UCSD-AML1 (cell line): Measurements from ENCODE around the gene SCUBE1.
A peak's percentile ranks its signal among the peaks of the same experiment; 100 is the strongest.

Source experiments
- DNase-seq: peaks from one replicate; lab custom pipeline; 2025; ENCODE audit not compliant: unreplicated experiment; lab: John Stamatoyannopoulos, UW

SCUBE1 gene

DNA sequence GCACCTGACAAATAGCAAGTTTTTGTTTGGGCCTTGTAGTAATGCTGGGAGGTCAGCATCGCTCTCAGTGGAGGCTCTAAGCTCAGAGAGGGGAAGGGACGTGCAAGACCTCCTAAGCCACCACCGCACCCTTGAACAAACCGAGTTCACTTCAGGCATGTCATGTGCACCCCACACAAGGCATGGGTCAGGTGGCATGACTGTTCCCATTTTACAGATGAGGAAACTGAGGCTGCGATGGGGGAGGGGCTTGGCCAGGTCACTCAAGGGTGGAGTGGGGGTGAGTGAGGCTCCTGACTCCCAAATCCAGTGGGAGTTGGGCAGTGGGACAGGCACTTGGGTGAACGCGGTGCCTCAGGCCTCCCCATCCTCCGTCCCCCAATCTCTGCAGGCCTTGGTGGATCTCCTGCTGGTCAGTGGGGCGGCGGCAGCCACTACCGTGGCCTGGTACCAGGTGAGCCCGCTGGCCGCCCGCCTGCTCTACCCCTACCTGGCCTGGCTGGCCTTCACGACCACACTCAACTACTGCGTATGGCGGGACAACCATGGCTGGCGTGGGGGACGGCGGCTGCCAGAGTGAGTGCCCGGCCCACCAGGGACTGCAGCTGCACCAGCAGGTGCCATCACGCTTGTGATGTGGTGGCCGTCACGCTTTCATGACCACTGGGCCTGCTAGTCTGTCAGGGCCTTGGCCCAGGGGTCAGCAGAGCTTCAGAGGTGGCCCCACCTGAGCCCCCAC, 180.6 kb downstream of the SCUBE1 start:
- DNase-seq, result no peak

DNA sequence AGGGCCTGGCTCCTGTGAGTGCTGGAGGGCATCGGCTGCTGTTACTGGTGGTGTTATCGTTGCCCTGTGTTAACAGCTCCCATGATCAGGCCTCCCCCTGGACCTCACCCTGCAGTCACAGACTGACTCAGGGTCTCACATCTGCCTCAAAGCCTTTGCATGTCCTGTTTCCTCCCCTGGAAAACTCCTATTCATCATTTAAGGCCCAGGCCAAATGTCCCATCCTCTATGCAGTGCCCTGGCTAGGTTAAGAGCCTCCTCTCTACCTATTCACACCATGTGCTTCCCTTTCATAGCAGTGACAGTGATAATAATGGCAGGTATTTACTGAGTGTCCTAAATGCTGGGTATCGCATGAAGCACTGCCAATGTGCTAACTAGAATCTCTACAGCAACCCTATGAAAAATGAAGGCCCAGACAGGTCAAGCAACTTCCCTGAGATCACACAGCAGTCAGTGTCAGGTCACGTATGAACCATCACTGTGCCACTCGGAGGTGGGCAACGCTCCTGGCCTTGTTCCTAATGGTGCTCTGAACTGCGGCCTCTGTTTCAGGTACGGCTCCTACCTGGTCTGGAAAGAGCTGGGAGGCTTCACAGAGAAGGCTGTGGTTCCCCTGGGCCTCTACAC, 182.6 kb downstream of the SCUBE1 start:
- no peak for DNase-seq

DNA sequence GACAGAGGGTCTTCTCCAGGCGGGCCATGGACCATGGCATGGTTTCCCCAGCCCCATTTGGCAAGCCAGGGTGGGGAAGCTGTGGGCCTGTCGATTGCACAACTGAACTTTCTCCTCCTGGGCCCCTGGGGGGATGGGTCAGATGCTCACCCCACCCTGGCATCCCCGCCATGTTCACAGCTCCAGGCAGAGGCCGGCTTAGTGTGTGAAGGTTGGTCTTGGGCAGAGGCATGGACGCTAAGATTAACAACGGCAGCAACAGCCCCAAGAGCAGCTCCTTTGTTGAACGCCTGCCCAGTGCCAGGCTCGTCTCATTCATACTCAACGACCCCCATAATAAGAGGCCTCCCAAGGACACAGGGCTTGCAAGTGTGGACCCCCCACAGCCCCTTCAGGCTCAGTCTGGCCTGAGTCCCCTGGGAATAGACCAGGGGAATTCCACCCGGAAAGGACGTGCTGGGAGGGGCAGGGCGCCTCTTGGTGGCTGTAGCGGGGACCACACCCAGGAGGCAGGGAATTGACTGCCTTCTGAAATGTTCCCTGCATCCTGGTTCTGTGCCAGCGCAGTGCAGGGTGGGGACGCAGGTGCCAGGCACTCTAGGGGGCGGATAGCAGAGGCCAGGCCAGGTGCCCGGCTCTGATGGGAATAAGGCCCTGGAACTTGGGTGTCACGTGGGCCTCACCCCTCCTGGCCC, 183.5 kb downstream of the SCUBE1 start:
- DNase-seq, result no peak

DNA sequence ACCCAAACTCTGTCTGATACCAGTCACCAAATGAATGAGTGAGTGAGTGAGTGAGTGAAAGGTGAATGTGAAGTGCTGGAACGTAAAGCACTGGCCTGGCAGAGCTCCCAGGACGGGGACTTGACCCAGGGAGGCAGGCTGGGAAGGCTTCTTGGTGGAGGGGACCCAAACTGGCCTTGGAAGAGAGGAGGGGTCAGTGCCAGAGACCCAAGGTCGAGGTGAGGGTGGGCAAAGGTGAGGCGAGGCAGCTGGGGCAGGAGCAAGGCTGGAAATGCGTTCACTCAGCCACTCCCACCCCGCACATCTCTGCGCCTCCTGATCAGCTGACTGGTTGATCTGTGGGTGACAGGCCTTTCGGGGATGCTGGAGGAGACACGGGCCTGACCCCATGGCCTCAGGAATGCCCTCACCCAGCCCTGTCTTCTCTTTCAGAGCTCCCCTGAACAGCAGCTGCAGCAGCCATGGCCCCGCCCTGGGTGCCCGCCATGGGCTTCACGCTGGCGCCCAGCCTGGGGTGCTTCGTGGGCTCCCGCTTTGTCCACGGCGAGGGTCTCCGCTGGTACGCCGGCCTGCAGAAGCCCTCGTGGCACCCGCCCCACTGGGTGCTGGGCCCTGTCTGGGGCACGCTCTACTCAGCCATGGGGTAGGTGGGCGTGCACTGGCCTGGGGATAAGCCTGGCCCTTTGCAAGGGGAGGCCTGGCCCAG, 184.2 kb downstream of the SCUBE1 start:
- no peak for DNase-seq

DNA sequence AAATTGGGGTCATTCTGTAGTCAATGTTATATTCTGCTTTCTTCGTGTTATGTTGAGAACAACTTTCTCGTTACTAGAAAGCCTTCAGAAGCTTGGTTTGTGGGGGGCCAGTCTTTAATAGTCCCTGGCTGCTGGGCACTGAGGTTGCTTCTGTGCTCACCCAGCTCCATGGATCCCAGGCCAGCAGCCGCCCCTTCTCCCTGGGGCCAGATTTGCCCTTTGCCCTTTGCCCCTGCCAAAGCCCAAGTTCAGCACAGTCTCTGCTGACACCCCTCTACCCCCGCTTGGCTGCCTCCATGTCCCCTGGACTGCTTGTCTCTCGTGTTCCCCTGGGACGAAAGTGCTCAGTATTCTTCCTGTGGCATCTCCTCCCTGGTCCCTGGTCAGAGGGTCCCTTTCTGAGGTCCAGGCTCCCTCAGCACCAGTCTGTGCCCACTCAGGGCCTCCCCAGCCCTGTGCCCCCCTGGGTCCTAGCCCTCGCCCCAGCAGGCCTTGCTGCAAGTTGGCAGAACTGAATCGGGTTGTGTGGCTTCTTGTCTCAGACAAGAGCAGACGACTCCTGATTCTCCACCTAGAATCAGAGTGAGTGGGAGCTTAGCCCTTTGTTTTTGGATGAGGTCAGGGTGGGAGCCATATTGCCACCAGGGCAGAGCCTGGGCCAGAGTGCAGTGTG, 185.2 kb downstream of the SCUBE1 start:
- no peak for DNase-seq

DNA sequence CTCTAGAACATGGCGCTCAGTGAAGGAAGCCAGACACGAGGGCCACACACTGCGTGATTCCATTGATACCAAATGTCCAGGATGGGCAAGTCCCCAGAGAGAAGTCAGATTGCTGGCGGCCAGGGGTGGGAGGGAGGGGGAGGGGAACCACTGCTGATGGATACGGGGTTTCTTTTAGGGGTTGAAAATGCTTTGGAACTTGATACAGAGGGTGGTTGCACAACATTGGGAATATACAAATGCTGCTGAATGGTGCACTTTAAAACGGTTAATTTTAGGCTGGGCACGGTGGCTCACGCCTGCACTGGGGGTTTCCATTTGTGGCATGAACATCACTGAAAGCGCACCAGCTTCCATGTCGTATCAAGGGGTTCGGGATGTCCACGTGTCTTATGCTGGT, 186.8 kb downstream of the SCUBE1 start:
- no peak for DNase-seq

DNA sequence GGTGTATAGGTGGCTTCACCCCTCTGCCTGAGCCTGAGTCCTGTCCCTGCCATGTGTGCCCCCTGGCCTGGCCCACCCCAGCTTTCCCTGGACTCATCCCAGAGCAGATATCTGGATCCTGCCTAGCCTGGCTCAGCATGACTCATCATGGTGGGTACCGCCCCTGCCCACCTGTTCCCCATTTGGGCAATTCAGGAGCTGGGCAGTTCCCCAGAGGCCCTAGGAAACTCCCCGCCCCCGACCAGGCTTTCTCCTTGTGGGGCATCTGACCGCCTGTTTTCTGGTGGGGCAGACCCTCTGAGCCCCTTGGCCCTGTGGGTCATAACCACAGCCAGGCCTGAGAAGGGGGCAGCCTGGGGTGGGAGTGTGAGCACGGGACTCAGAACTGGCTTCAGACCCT, 187.4 kb downstream of the SCUBE1 start:
- no peak for DNase-seq

DNA sequence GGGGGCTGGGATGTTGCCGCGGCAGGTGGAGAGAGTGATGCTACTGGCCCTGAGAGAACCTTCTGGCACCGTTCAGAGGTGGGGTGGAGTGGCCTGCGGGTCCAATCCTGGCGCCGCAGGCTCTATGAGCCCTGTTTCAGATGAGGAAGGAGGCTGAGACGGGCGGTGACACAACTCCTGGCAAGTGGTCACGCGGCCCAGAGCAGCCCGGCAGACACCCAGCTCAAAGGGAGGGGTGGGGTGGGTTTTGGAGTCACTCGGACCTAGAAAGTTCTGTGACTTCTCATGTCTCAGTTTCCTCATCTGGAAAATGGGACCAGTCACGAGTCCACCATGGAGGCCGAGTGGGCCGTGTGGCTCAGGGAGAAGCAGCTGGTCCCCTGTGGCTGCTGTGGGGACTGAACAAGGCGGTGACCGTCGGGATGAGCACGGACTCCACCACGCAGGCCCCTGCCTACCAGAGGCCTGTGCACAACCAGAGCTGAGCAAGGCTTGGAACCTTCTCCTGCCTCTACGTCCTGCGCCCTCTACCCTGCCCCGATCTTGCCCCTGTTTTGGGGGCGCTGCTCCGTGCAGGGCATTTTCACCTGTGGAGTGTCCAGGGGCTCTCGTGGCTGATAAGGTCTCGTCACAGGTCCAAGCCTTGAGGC, 188.2 kb downstream of the SCUBE1 start:
- DNase-seq, result no peak

DNA sequence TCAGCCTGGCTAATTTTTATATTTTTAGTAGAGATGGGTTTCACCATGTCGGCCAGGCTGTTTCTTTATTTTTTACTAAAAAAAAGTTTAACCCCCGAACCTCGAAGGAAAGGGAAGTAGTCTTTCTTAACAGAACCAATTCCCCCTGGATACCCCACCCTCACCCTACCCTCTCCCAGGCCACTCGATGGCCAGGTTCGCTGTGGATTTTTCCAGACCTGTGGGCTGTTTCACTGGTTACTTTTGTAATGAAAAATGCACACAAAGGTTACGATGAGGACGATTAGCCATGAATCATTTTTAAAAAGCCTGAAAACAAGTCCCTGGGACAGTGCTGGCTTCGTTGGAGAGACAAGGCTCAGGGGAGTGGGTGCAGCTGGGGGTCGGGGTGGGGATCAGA, 189.3 kb downstream of the SCUBE1 start:
- no peak for DNase-seq

DNA sequence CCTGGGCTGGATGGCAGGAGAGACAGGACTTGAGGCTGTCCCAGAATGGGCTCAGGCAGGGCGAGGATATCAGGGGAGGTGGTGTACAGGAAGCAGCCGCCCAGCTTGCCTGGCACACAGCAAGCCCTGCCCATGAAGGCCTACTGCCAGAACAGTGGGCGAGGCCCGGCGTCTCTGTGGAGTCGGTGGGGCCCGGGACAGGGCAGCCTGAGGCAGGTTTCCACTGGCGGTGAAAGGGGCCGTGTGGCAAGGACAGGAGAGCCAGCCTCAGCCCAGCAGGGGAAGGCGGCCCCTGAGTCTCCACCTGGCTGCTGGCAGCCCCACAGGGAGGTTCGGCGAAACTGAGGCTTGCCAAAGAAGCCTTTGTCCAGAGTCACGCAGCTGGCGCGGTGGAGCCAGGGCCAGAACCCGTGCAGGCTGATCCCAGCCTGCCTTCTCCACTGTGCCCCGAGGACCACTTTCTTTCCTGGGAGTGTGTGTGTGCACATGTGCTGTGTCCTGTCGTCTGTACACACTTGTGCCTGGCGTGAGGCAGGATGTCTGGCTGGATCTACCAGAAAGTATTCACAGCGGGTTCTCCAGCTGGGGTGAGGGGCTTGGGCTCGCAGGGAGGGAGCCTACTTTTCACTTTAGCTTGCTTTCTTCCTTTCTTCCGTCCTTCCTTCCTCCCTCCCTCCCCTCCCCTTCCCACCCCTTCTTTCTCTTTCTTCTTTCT, 190.7 kb downstream of the SCUBE1 start:
- peak; percentile 52 for DNase-seq

DNA sequence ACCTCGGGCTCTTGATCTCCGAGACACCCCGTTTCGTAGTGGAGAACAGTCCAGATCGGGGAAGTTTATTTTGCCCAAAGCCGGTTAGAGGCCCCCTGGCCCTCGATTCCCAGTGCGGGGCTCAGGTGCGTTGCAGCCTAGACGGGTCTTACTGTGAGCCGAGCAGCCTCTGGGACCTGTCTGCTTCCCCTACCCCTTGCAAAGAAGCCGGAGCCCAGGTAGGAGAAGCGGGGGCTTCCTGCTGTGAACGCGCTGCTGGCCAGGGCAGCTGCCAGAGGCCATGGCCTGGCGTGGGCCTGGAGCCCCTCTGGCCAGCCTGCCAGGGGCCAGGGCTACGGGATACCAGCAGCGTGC, 191.2 kb downstream of the SCUBE1 start:
- DNase-seq, result no peak

DNA sequence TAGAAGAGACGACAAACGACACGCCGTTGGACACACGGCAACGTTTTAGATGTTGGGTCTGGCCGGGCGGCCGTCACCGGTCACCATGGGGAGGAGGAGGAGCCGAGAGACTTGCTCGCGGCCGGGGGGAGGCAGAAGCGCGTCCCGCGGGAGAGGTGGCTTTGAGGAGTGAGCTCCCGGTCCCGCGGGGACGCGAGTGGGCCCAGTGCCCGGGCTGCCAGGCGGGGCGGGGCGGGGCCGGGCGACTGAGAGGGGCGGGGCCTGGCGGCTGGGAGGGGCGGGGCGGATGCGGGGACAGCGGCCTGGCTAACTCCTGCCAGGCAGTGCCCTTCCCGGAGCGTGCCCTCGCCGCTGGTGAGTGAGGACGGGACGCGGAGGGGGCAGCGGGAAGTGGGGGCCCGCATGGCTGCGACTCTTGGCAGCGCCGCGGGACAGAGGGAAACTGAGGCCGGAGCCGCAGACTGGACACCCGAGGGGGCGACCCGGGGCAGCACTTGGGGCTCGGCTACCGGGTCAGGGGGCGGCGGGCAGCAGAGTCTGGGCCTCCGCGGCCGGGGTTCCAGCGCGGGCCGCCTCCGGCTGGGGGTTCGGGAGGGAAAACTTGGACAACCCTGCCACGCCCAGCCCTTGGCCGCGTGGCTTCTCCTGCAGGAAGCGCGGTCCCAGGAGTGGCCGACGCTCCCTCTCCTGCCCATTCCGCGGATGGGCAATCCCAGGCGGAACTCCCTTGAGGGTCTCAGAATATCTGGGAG, 191.7 kb downstream of the SCUBE1 start, which contains the start of gene TSPO:
TSPO (plus strand) TSS at position 309 of the 752 bp plus-strand sequence. CDS start 7,680 bp downstream, outside the sequence.
- DNase-seq, result peak; percentile 62

DNA sequence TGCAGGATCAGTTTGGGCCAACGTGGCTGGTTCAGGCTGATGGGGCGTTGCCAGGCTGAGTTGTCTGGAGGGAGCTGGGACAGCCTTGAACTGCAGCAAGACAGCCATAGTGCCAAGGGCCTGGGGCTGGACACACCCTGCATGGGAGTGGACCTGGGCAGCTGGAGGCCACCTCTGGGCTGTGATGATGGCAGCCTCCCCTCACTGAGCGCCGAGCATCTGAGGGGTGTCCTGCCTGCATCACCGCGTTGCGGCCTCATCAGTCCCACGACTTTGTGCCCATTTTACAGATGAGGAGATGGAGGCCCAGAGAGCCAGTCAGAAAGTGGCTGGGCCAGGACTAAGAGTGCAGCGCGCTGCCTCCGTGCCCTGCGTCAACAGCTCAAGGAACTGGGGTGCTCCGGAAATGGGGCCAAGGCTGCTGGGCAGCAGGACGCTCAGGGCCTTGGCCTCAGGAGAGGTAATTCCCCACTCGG, 192.4 kb downstream of the SCUBE1 start:
- no peak for DNase-seq

DNA sequence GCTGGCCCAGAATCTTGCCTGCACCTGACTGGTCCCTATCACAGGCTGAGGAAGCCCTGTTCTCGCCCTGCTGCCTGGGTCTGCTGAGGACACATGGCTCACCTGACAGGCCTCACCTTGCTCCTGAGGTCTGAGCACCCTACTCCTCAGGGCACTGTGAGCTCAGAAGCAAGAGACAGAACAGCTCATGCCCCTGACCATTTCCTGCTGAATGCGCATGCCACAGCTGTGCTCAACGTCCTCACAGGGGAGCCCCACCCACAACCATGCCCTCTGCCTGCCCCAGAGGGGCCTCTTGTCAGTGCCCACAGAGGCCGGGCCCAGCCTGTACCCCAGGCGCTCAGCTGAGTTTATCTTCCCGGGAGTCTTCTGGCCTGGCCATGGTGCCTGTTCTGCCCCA, 194.6 kb downstream of the SCUBE1 start:
- no peak for DNase-seq

DNA sequence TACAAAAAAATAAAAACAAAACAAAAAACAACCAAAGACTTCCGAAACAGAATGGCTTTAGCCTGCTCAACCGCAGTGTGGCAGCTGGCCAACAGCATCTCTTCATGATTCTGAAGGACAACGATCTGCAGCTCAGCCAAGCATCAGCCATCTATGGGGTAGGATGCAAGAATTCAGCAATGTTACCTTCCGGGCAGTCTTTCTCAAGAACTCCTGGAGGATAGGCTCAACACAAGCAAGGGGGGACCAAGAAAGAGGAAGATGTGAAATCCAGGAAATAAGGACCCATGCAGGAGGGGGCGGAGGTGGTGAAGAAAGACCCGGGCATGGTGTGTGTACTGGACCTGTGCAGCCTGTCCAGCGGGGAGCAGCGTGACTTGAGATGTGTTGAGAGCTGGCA, 195.4 kb downstream of the SCUBE1 start:
- no peak for DNase-seq
